ENCODE results near the gene MDN1.
"Not testable (repeated sequence)": the region's sequence is repeated elsewhere in the genome, so short reads cannot be mapped to it uniquely, and the experiment has no call there.

Gene MDN1

DNA sequence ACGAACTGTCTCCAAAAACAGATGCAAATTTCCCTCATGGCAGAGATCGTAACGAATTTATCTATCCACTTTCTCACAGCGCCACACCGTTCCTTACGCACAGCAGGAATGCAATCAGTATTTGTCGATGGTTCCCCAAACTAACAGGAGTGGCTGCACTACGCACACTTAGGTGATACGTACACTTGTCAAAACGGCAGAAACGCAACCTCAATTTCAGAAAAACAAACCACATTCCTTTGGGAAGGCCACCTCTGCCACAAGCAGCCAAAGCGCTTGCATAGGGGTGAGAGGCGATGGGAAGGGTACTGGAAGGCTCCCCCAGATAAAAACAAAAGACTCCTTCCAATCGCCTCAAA lies 638 bp downstream of the MDN1 start:
- TF ChIP-seq ARNTL (CRISPR knock-in tag; IDR thresholded peaks at IDR 0.05; ENCODE audit: borderline replicate concordance, low read depth) (no peak), ZFP30 (CRISPR knock-in tag; IDR thresholded peaks at IDR 0.05) (no peak), ISL1 (CRISPR knock-in tag; IDR thresholded peaks at IDR 0.05) (no peak), PATZ1 (CRISPR knock-in tag; IDR thresholded peaks at IDR 0.05; ENCODE audit: borderline replicate concordance) (no peak), OSR1 (CRISPR knock-in tag; IDR thresholded peaks at IDR 0.05) (no peak), SNAI2 (CRISPR knock-in tag; IDR thresholded peaks at IDR 0.05) (no peak), CSDC2 (CRISPR knock-in tag; IDR thresholded peaks at IDR 0.05) (no peak), BACH2 (CRISPR knock-in tag; IDR thresholded peaks at IDR 0.05; ENCODE audit: borderline replicate concordance) (no peak), RARB (CRISPR knock-in tag; IDR thresholded peaks at IDR 0.05) (no peak), TCF4 (CRISPR knock-in tag; IDR thresholded peaks at IDR 0.05; ENCODE audit: borderline replicate concordance) (no peak), ESRRG (CRISPR knock-in tag; IDR thresholded peaks at IDR 0.05) (no peak), ZNF8 (CRISPR knock-in tag; IDR thresholded peaks at IDR 0.05) (no peak), CSRNP3 (CRISPR knock-in tag; IDR thresholded peaks at IDR 0.05) (no peak), ZNF70 (CRISPR knock-in tag; IDR thresholded peaks at IDR 0.05) (no peak)
- peak; percentile 55 for ATAC-seq

- TF ChIP-seq ARNTL (CRISPR knock-in tag; IDR thresholded peaks at IDR 0.05; ENCODE audit: borderline replicate concordance, low read depth) (no peak), ZNF8 (CRISPR knock-in tag; IDR thresholded peaks at IDR 0.05) (no peak), TCF4 (CRISPR knock-in tag; IDR thresholded peaks at IDR 0.05; ENCODE audit: borderline replicate concordance) (no peak), ZFP30 (CRISPR knock-in tag; IDR thresholded peaks at IDR 0.05) (no peak), ZFP3 (CRISPR knock-in tag; IDR thresholded peaks at IDR 0.05) (no peak)
- TF ChIP-seq, protein P1, sequence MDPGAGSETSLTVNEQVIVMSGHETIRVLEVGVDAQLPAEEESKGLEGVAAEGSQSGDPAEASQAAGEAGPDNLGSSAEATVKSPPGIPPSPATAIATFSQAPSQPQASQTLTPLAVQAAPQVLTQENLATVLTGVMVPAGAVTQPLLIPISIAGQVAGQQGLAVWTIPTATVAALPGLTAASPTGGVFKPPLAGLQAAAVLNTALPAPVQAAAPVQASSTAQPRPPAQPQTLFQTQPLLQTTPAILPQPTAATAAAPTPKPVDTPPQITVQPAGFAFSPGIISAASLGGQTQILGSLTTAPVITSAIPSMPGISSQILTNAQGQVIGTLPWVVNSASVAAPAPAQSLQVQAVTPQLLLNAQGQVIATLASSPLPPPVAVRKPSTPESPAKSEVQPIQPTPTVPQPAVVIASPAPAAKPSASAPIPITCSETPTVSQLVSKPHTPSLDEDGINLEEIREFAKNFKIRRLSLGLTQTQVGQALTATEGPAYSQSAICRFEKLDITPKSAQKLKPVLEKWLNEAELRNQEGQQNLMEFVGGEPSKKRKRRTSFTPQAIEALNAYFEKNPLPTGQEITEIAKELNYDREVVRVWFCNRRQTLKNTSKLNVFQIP (CRISPR knock-in tag; IDR thresholded peaks at IDR 0.05; ENCODE audit: borderline replicate concordance, low read depth) = no peak
- no peak for ATAC-seq
Measured at GRCh38 chr6:89817481-89817880, 2.1 kb downstream of the MDN1 start.

- not testable (repeated sequence) for ATAC-seq
Measured at GRCh38 chr6:89813422-89813821, 6.2 kb downstream of the MDN1 start.

- ATAC-seq = no peak
- TF ChIP-seq, protein P1 (CRISPR knock-in tag; IDR thresholded peaks at IDR 0.05; ENCODE audit: borderline replicate concordance, low read depth) = no peak
- TF ChIP-seq ZFP30 (CRISPR knock-in tag; IDR thresholded peaks at IDR 0.05) (no peak), SNAI2 (CRISPR knock-in tag; IDR thresholded peaks at IDR 0.05) (no peak), OSR1 (CRISPR knock-in tag; IDR thresholded peaks at IDR 0.05) (no peak), ZNF565 (CRISPR knock-in tag; conservative IDR thresholded peaks at IDR 0.05; ENCODE audit: low read depth) (no peak), ZC3H10 (CRISPR knock-in tag; IDR thresholded peaks at IDR 0.05) (no peak), BACH2 (CRISPR knock-in tag; IDR thresholded peaks at IDR 0.05; ENCODE audit: borderline replicate concordance) (no peak), PPARA (CRISPR knock-in tag; IDR thresholded peaks at IDR 0.05; ENCODE audit: borderline replicate concordance) (no peak), ISL1 (CRISPR knock-in tag; IDR thresholded peaks at IDR 0.05) (no peak)
Measured at GRCh38 chr6:89807581-89807980, 12.0 kb downstream of the MDN1 start.

GRCh38 chr6:89805814-89806371 lies 13.7 kb downstream of the MDN1 start:
- TF ChIP-seq ZNF8 (CRISPR knock-in tag; IDR thresholded peaks at IDR 0.05) (no peak), GLIS3 (CRISPR knock-in tag; IDR thresholded peaks at IDR 0.05) (no peak), ZFP30 (CRISPR knock-in tag; IDR thresholded peaks at IDR 0.05) (no peak), BACH2 (CRISPR knock-in tag; IDR thresholded peaks at IDR 0.05; ENCODE audit: borderline replicate concordance) (no peak)
- ATAC-seq = no peak
